ENCODE measurements around the gene CD300A.

CD300A gene

DNA sequence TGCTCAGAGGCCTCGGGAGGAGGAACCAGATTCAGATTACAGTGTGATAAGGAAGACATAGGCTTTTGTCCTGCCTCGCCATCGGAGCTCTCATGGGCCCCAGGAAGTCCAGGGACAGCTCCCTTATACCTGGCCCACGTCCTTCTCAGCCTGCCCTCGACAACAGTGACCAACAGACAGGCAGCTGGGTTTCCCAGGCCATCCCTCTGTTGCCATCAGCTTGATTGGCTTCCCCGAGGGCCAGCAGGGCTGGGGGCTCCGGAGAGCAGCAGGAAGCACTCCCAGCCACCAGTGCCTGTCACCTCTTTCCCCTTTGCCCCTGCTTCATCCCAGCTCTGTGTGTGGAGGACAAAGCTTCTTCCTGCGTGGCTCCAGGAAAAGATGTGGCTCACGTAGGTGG is 17.6 kb downstream of the CD300A start (continued):
- no peak for TF ChIP-seq ZNF157 (tag by site-specific recombination; IDR thresholded peaks at IDR 0.05)
- TF ChIP-seq, protein P1, sequence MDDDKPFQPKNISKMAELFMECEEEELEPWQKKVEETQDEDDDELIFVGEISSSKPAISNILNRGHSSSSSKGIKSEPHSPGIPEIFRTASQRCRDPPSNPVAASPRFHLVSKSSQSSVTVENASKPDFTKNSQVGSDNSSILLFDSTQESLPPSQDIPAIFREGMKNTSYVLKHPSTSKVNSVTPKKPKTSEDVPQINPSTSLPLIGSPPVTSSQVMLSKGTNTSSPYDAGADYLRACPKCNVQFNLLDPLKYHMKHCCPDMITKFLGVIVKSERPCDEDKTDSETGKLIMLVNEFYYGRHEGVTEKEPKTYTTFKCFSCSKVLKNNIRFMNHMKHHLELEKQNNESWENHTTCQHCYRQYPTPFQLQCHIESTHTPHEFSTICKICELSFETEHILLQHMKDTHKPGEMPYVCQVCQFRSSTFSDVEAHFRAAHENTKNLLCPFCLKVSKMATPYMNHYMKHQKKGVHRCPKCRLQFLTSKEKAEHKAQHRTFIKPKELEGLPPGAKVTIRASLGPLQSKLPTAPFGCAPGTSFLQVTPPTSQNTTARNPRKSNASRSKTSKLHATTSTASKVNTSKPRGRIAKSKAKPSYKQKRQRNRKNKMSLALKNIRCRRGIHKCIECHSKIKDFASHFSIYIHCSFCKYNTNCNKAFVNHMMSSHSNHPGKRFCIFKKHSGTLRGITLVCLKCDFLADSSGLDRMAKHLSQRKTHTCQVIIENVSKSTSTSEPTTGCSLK (tag by site-specific recombination; IDR thresholded peaks at IDR 0.05) = no peak
- TF ChIP-seq, protein P2, sequence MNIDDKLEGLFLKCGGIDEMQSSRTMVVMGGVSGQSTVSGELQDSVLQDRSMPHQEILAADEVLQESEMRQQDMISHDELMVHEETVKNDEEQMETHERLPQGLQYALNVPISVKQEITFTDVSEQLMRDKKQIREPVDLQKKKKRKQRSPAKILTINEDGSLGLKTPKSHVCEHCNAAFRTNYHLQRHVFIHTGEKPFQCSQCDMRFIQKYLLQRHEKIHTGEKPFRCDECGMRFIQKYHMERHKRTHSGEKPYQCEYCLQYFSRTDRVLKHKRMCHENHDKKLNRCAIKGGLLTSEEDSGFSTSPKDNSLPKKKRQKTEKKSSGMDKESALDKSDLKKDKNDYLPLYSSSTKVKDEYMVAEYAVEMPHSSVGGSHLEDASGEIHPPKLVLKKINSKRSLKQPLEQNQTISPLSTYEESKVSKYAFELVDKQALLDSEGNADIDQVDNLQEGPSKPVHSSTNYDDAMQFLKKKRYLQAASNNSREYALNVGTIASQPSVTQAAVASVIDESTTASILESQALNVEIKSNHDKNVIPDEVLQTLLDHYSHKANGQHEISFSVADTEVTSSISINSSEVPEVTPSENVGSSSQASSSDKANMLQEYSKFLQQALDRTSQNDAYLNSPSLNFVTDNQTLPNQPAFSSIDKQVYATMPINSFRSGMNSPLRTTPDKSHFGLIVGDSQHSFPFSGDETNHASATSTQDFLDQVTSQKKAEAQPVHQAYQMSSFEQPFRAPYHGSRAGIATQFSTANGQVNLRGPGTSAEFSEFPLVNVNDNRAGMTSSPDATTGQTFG (tag by site-specific recombination; IDR thresholded peaks at IDR 0.05; ENCODE audit: borderline replicate concordance) = no peak
- TF ChIP-seq, protein P3, sequence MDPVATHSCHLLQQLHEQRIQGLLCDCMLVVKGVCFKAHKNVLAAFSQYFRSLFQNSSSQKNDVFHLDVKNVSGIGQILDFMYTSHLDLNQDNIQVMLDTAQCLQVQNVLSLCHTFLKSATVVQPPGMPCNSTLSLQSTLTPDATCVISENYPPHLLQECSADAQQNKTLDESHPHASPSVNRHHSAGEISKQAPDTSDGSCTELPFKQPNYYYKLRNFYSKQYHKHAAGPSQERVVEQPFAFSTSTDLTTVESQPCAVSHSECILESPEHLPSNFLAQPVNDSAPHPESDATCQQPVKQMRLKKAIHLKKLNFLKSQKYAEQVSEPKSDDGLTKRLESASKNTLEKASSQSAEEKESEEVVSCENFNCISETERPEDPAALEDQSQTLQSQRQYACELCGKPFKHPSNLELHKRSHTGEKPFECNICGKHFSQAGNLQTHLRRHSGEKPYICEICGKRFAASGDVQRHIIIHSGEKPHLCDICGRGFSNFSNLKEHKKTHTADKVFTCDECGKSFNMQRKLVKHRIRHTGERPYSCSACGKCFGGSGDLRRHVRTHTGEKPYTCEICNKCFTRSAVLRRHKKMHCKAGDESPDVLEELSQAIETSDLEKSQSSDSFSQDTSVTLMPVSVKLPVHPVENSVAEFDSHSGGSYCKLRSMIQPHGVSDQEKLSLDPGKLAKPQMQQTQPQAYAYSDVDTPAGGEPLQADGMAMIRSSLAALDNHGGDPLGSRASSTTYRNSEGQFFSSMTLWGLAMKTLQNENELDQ (tag by site-specific recombination; IDR thresholded peaks at IDR 0.05; ENCODE audit: low read depth) = no peak
- TF ChIP-seq, protein P4, sequence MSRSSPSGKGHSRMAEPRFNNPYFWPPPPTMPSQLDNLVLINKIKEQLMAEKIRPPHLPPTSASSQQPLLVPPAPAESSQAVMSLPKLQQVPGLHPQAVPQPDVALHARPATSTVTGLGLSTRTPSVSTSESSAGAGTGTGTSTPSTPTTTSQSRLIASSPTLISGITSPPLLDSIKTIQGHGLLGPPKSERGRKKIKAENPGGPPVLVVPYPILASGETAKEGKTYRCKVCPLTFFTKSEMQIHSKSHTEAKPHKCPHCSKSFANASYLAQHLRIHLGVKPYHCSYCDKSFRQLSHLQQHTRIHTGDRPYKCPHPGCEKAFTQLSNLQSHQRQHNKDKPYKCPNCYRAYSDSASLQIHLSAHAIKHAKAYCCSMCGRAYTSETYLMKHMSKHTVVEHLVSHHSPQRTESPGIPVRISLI (tag by site-specific recombination; IDR thresholded peaks at IDR 0.05) = no peak
- no peak for TF ChIP-seq ZFHX2 (tag by site-specific recombination; conservative IDR thresholded peaks at IDR 0.05)

DNA sequence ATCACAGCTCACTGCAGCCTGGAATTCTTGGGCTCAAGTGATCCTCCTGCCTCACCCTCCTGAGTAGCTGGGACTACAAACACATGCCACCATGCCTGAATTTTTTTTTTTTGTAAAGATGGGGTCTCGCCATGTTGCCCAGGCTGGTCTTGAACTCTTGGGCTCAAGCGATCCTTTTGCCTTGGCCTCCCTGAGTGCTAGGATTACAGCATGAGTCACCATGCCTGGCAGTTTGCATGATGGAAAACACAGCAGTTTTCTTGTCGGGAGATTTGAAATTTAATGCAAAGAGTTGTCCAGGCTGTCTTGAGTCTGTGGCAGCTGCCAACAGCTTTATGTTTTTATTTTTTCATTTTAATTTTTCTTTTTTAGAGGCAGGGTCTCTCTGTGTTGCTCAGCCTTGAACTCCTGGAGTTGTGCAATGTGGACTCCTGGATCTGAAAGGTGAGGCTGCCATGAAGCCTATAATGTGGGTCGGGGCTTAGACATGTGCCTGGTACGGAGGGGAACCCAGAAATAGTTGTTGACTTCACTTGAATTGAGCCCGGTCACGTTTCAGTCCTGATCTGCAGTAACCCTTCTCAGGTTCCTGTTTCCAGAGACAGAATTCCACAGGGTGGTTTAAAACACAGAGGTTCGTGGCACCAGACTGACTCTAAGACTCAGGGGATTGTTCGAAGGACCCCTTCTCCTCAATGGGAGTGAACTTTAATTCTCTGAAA is 18.7 kb downstream of the CD300A start:
- no peak for TF ChIP-seq SCRT2 (tag by site-specific recombination; IDR thresholded peaks at IDR 0.05)
- no peak for TF ChIP-seq ZNF776 (tag by site-specific recombination; IDR thresholded peaks at IDR 0.05; ENCODE audit: borderline replicate concordance)
- TF ChIP-seq ZNF658 (tag by site-specific recombination; IDR thresholded peaks at IDR 0.05) = no peak
- no peak for TF ChIP-seq SETDB1 (IDR thresholded peaks at IDR 0.05; ENCODE audit: insufficient read length, low read length)
- TF ChIP-seq, protein P5, sequence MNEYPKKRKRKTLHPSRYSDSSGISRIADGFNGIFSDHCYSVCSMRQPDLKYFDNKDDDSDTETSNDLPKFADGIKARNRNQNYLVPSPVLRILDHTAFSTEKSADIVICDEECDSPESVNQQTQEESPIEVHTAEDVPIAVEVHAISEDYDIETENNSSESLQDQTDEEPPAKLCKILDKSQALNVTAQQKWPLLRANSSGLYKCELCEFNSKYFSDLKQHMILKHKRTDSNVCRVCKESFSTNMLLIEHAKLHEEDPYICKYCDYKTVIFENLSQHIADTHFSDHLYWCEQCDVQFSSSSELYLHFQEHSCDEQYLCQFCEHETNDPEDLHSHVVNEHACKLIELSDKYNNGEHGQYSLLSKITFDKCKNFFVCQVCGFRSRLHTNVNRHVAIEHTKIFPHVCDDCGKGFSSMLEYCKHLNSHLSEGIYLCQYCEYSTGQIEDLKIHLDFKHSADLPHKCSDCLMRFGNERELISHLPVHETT (tag by site-specific recombination; IDR thresholded peaks at IDR 0.05) = no peak
- TF ChIP-seq ZNF677 (tag by site-specific recombination; IDR thresholded peaks at IDR 0.05) = no peak
- TF ChIP-seq GLIS2 (tag by site-specific recombination; IDR thresholded peaks at IDR 0.05) = no peak
- TF ChIP-seq GLIS1 (tag by site-specific recombination; IDR thresholded peaks at IDR 0.05) = peak; percentile 13; the same call in 1 of the 2 replicates
- H3K36me3 ChIP-seq (ENCODE audit: control insufficient read depth in 2 of 2, insufficient read depth in 1 of 2, low read length in 2 of 2) = no peaks in the 10 kb centered on the region
- ChIA-PET CTCF (interaction anchor here (0.8 to 2.3 kb wide), 3 partner anchors 8 to 106 kb away, joined by 3 to 9 read pairs (median 4); no protein-coding TSS in a partner anchor), POLR2A (no interaction called here)
- no peak overlapping the region for H3K27ac ChIP-seq (ENCODE audit: extremely low read depth, low read depth, low read length)
- no peaks in the 10 kb centered on the region for H3K9me3 ChIP-seq (ENCODE audit: control insufficient read depth, insufficient read depth, low read depth, low read length)
- no peaks in the 10 kb centered on the region for H3K4me1 ChIP-seq (ENCODE audit: control insufficient read depth, insufficient read depth, low read length)
- no peak overlapping the region for H3K4me3 ChIP-seq (ENCODE audit: low read depth, low read length)
